Activated T-cell treated with anti-CD3 and anti-CD28 coated beads, Interleukin-2, amount 50 U/mL, for 1 hour (primary cell): Measurements from ENCODE around the gene CROCC2.
A peak's percentile ranks its signal among the peaks of the same experiment; 100 is the strongest.

ENCODE experiments used
- DNase-seq: peaks from one replicate; pipeline ENCODE4 v3.0.0-alpha.2; 2020

Gene CROCC2

GRCh38 chr2:240925191-240925567, 19.0 kb downstream of the CROCC2 start:
- DNase-seq = peak; percentile 19

GRCh38 chr2:240925568-240926515, 19.7 kb downstream of the CROCC2 start:
- peak; percentile 15 for DNase-seq

GRCh38 chr2:240926516-240927389, 20.6 kb downstream of the CROCC2 start:
- DNase-seq = peak; percentile 17

GRCh38 chr2:240927390-240927781, 21.2 kb downstream of the CROCC2 start:
- DNase-seq = no peak

GRCh38 chr2:240928476-240929363, 22.6 kb downstream of the CROCC2 start:
- no peak for DNase-seq

- DNase-seq = no peak
Measured at GRCh38 chr2:240929364-240930095, 23.4 kb downstream of the CROCC2 start.

- no peak for DNase-seq
Measured at GRCh38 chr2:240930096-240930630, 24.0 kb downstream of the CROCC2 start.

- DNase-seq = no peak
Measured at GRCh38 chr2:240930631-240931318, 24.6 kb downstream of the CROCC2 start.

- no peak for DNase-seq
Measured at GRCh38 chr2:240931319-240931949, 25.3 kb downstream of the CROCC2 start.

GRCh38 chr2:240932001-240932723, 26.0 kb downstream of the CROCC2 start:
- DNase-seq = no peak

- DNase-seq = no peak
Measured at GRCh38 chr2:240932724-240933047, 26.6 kb downstream of the CROCC2 start.

- no peak for DNase-seq
Measured at GRCh38 chr2:240933048-240933965, 27.2 kb downstream of the CROCC2 start.

- no peak for DNase-seq
Measured at GRCh38 chr2:240933966-240934700, 28.0 kb downstream of the CROCC2 start.

- DNase-seq = no peak
Measured at GRCh38 chr2:240934701-240935102, 28.6 kb downstream of the CROCC2 start.

- DNase-seq = no peak
Measured at GRCh38 chr2:240935103-240935876, 29.2 kb downstream of the CROCC2 start.

- no peak for DNase-seq
Measured at GRCh38 chr2:240936106-240936505, 30.0 kb downstream of the CROCC2 start.

- no peak for DNase-seq
Measured at GRCh38 chr2:240946046-240946445, 39.9 kb downstream of the CROCC2 start.
